GM12864 (cell line): ENCODE results near the gene ROBO2.

Experiments
- DNase-seq: peaks from one replicate; pipeline ENCODE4 v3.0.0-alpha.2; 2011; ENCODE audit warnings: low read depth
- H3K4me3 ChIP-seq: 2 replicates; pipeline ENCODE4 v1.5.1; 2011; ENCODE audit warnings: mild to moderate bottlenecking, low read depth, low read length, control low read depth
- TF ChIP-seq, protein P1 (sequence below): IDR thresholded peaks from 2 replicates; pipeline ENCODE4 v1.5.1; 2011; ENCODE audit warnings: low read depth, mild to moderate bottlenecking, moderate library complexity, low read length, control low read depth, inconsistent platforms; ENCODE audit errors: missing control alignments

ROBO2 gene

DNA sequence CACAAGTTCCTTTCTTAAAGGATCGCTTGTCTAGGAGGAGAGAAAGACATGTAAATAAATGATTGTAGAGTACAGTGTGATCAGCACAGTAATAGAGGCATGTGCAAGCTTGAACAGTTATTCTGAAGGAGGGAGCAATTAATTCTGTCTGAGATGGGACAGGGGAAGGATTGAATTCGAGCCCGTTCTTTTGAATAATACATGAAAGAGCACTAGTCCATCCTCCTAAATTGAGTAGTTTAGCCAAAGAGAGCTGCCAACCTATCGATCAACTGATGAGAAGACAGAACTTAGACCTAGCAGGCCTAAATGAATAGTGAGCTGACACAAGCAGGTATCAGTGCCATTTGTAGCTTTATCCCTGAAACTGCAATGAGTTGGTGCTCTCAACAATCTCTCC is 142.4 kb downstream of the ROBO2 start:
- TF ChIP-seq, protein P1, sequence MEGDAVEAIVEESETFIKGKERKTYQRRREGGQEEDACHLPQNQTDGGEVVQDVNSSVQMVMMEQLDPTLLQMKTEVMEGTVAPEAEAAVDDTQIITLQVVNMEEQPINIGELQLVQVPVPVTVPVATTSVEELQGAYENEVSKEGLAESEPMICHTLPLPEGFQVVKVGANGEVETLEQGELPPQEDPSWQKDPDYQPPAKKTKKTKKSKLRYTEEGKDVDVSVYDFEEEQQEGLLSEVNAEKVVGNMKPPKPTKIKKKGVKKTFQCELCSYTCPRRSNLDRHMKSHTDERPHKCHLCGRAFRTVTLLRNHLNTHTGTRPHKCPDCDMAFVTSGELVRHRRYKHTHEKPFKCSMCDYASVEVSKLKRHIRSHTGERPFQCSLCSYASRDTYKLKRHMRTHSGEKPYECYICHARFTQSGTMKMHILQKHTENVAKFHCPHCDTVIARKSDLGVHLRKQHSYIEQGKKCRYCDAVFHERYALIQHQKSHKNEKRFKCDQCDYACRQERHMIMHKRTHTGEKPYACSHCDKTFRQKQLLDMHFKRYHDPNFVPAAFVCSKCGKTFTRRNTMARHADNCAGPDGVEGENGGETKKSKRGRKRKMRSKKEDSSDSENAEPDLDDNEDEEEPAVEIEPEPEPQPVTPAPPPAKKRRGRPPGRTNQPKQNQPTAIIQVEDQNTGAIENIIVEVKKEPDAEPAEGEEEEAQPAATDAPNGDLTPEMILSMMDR = no peak
- no peak for DNase-seq
- H3K4me3 ChIP-seq = no peak overlapping the region

DNA sequence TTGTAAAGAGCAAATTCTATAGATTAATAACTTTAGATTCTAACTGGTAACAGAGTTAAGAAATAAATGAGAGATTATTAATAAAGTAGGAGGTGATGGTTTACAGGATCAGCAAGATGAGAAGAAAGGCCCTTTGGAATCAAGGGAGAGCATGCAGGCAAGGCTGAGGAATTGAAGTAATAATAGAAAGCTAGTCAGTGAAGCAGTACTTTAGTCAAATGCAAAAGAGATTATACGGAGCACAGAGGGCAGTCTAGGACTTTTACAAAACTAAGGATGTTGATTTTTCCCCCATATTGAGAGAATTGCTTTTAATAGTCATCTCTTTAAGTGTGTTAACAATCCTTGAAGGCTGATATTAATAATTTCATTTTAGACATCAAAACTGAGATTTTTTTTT is 146.4 kb downstream of the ROBO2 start:
- H3K4me3 ChIP-seq = no peak overlapping the region
- no peak for DNase-seq
- TF ChIP-seq, protein P1 = no peak

DNA sequence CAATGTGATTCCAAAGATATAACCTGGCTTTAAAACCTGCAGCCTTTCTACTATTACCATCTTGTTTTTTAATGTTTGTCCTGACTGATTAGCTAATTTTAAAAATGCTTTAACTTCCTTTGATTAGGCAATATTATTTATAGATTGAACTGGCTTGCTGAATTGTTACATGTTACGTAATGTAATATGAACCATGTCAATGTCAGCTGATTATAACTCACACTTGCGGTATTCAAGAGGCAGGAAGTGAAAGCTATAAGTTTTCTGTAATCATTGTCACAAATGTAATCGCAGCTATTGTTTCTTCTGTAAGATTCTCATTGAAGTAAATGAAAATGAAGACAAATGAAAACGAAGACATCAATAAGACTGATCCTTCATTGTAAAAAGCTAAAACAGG is 146.8 kb downstream of the ROBO2 start:
- DNase-seq = no peak
- TF ChIP-seq, protein P1 = no peak
- H3K4me3 ChIP-seq = no peak overlapping the region

DNA sequence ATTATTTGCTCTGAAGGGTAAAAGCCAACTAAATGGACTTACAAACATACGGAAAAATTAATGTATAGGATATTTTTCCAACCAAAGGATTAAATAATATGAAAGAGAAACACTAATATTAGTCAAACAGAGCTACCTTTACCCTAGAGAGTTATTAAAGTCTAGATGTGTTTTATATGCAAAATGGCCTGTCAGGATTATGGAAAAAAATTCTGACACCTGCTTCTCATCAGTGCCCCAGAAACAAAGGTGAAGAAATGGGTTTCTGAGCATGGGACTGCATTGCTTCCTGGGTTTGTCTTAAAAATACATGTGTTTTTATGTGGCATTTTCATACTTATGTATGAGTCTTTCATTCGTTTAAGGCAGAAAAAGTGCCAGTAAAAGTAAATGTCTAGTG is 148.3 kb downstream of the ROBO2 start:
- DNase-seq = no peak
- H3K4me3 ChIP-seq = no peak overlapping the region
- TF ChIP-seq, protein P1 = no peak

DNA sequence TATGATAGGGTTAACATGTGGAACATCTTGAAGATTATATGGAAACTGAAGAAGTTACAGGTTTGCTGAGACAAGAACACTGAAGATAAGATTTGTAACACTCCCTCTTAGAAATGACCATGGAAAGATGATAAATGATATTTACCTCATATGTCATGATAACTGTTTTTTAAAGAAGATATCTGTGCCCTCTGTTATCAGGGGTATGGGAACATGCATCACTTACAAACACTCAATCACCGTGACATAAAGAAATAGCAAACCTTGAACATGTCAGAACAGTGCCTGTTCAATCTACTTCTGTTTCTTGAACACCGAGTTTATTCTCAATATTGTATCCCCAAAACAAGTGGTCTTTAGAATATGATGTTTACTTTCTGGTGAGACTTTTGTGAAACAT is 149.4 kb downstream of the ROBO2 start:
- H3K4me3 ChIP-seq = no peak overlapping the region
- no peak for DNase-seq
- TF ChIP-seq, protein P1 = no peak

DNA sequence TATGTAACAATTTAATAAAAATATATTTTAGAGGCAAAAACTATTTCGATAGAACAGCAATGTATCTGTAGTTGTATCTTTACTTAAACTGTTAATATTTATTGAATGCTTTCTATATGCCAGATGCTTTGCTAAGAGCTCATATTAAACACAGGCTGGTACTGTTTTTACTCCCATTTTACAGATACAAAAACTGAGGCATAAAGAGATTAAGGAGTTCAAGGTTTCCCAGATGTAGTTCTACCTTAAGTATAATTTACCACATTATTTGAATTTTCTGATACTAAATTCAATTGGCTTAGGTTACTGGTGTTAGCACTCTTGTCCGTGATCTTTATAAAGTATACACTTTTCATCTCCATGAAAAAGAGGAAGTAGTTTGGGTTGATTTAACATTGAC is 149.8 kb downstream of the ROBO2 start:
- TF ChIP-seq, protein P1 = no peak
- H3K4me3 ChIP-seq = no peak overlapping the region
- no peak for DNase-seq

DNA sequence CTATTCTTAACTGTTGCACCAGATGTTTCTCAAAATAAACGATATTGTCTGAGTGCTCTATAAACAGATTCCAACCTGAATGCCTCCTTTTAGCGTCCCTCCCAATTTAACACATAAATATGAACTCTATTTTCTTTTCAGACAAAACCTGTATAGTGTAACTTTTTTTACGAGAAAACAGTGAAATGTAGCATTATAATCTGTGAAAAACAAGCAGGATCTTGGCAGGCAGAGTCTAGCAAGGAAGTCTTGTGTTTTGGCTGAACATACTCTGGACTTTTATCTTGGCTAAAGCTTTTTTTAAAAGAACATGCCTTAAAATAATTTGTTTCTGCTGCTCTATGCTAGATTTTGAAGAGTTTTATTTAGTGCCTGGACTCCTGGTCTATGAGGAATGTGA is 150.5 kb downstream of the ROBO2 start:
- TF ChIP-seq, protein P1 = no peak
- no peak for DNase-seq
- no peak overlapping the region for H3K4me3 ChIP-seq
